ENCODE results near the gene C21orf91.

Gene C21orf91

DNA sequence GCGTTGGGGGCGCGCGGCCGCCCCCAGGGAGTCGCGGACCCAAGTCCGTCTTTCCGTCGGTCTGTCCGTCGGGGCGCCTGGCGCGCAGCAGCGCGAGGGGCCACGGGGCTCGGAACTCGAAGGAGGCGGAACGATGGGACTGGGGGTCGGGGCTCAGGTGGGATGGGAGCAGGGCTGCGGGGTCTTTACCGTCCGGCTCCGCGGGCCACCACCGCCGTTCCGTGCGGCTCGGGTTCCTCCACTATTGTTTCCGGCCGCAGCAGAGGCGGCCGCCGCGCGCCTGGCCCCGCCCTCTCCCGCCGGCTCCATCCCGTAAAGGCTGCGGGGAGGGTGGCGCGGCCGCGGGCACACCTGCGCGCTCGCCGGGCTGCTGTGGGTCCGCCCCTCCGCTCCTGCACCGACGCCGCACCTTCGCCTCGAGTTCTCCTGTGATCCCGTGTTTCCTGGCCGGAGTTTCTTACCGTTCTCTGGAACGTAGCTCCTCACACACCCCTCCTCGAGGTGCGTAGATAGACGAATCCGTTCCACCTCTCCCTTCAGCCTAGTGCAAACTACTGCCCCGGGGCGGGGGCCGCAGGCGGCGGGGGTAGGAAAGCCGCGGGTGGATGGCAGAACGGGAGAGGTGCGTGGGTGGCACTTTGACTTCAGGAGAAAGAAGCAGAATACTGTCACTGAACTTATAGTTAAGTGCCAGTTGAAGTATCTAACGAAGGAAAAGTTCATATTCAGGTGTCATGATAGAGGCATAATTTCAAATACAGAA, at the start of gene C21orf91:
Gene C21orf91 (minus strand): TSS at position 243 of the 763 bp plus-strand sequence. CDS start 1,038 bp downstream, outside the sequence.
- no peaks in the 10 kb centered on the region for H3K9me3 Mint-ChIP-seq
- H3K36me3 Mint-ChIP-seq, result peaks cover 4% of the 10 kb centered on the region
- peak within 1 kb of the TSS; percentile 80 for H3K4me3 Mint-ChIP-seq
- H3K27ac Mint-ChIP-seq, result peak within 1 kb of the TSS; percentile 92
- peaks cover 22% of the 10 kb centered on the region for H3K4me1 Mint-ChIP-seq
- no peaks in the 10 kb centered on the region for H3K27me3 Mint-ChIP-seq
- peak; percentile 94 for ATAC-seq

DNA sequence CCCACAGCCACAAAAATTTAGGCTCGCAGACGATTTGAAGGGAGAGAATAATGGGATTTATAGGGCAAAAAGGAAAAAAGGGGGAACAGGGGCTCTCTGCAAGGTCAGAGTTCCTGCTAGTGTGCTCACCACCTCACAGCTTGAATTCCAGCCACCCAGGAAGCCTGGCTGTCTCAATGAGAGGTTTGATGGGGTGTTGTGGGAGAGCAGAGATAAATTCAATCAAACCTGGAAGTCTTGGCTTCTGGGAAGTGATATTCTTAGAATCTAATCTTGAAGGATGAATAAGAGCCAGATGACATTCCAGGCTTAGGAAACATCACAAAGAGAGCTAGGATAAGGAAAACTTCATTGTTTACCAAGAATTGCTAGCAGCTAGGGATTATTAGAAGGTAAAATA, 47.4 kb upstream of the C21orf91 start:
- Mint-ChIP-seq H3K27me3 (no peaks in the 10 kb centered on the region), H3K4me3 (no peak overlapping the region), H3K4me1 (no peaks in the 10 kb centered on the region), H3K9me3 (peaks cover 3% of the 10 kb centered on the region), H3K36me3 (no peaks in the 10 kb centered on the region), H3K27ac (no peak overlapping the region)
- ATAC-seq, result no peak

DNA sequence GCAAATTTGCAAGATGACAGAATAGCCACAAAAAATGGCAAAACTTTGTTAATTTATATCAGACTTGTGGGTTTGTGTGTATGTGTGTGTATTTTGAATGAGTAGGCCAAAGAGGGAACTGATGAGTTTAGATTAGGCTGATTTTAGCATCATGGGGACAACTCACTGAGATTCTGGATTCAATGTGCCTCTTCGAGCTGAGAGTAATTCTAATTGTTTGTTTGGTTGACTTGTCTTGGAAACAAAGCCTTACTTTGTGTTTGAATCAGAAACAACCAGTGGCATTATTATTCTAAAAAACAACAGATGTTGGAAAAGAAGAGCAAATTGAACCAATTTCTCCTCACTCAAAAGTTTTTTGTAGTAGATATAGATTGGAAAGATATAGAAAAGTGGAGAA, 40.5 kb upstream of the C21orf91 start:
- no peak for ATAC-seq
- Mint-ChIP-seq H3K4me3 (no peak overlapping the region), H3K9me3 (no peaks in the 10 kb centered on the region), H3K36me3 (no peaks in the 10 kb centered on the region), H3K4me1 (no peaks in the 10 kb centered on the region), H3K27me3 (peaks cover 10% of the 10 kb centered on the region), H3K27ac (no peak overlapping the region)

DNA sequence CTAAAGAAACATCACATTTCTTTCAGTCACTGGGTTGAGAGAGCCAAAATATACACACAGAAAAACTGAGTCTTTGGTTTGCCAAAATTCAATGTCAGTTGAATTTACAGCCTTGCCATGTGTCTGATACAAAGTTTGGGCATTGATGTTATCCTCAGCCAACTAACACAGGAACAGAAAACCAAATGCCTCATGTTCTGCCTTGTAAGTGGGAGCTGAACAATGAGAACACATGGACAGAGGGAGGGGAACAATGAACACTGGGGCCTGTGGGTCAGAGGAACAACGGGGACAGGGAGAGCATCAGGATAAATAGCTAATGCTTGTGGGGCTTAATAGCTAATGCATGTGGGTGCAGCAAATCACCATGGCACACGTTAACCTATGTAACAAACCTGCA, 39.6 kb upstream of the C21orf91 start:
- no peak for ATAC-seq
- Mint-ChIP-seq H3K36me3 (no peaks in the 10 kb centered on the region), H3K4me1 (peaks cover 2% of the 10 kb centered on the region), H3K9me3 (no peaks in the 10 kb centered on the region), H3K4me3 (no peak overlapping the region), H3K27me3 (peaks cover 10% of the 10 kb centered on the region), H3K27ac (no peak overlapping the region)

DNA sequence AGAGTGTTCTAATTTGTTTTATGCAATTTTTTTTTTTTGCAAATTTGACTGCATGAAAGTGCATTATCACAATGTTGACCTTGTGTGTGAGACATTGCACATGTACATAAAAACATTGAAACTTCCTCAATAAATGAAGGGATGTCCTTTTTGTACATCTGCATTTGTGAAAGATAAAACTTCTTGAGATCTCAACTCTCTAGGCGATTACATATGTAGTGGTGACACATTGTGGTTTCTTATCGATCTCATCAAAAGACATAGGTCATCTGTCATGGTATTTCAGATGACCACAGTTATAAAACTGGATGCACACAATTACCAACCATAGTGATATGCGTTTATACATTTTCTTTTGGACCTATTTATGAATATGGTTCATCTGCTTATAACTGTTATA, 35.6 kb upstream of the C21orf91 start:
- no peak overlapping the region for H3K27ac Mint-ChIP-seq
- H3K4me1 Mint-ChIP-seq, result peaks cover 7% of the 10 kb centered on the region
- no peak for ATAC-seq
- H3K27me3 Mint-ChIP-seq, result no peaks in the 10 kb centered on the region
- H3K4me3 Mint-ChIP-seq, result no peak overlapping the region
- H3K9me3 Mint-ChIP-seq, result no peaks in the 10 kb centered on the region
- no peaks in the 10 kb centered on the region for H3K36me3 Mint-ChIP-seq

DNA sequence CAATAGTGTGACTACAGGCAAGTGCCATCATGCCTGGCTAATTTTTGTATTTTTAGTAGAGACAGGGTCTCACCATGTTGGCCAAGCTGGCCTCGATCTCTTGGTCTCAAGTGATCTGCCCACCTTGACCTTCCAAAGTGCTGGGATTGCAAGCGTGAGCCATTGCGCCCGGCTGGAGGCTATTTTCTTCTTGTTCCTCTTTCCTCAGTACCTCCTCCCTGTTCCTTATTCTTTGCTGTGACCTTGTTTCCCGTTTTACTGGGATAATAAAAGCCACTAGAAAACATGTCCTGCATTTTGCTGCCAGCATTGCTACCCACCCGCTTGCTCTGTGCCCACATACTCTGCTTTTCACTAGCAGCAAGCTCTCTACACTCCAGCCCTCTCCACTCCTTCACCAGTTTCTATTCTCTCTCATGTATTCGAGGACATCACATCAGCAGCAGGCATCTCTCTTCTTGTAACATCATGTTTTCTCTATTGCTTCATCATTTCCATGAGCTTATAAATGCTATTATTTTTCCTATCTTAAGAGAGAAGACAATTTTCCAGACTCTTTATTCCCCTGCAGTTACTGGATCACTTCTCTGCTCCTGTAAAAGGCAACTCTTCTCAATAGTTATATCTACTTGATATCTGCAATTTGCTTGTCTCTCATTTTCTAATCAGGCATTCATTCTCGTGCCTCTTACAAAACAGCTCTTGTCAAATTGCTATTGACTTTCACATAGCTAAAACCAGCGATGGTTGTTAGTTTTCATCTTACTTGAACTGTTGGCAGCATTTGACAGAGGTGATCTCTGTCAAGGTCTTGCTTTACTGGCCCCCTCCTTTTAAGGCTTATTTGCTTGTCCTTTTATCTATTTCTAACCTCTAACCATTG, 34.5 kb upstream of the C21orf91 start:
- no peaks in the 10 kb centered on the region for H3K36me3 Mint-ChIP-seq
- no peak overlapping the region for H3K27ac Mint-ChIP-seq
- no peak overlapping the region for H3K4me3 Mint-ChIP-seq
- H3K9me3 Mint-ChIP-seq, result no peaks in the 10 kb centered on the region
- H3K4me1 Mint-ChIP-seq, result peaks cover 7% of the 10 kb centered on the region
- no peaks in the 10 kb centered on the region for H3K27me3 Mint-ChIP-seq
- no peak for ATAC-seq

DNA sequence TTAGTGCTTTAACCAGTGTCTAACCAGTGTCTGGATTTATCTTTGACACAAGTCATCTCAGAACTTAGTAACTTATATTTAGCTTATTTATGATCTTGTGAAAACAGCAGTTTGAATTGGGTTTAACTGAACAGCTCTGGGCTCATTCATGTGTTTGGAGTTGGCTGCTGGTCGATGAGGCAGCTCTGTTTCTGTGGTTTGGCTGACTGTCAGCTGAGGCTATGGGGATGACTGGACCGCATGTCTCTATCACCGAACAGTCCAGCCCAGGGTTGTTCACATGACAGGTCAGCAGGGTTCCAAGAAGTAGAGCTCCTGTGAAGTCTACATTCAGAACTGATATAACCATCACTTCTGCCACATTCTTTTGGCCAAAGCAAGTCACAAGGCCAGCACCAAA, 29.1 kb upstream of the C21orf91 start:
- Mint-ChIP-seq H3K27me3 (peaks cover 7% of the 10 kb centered on the region), H3K27ac (no peak overlapping the region), H3K4me3 (no peak overlapping the region), H3K9me3 (no peaks in the 10 kb centered on the region), H3K36me3 (peaks cover 6% of the 10 kb centered on the region), H3K4me1 (peaks cover 7% of the 10 kb centered on the region)
- ATAC-seq, result peak; percentile 68

DNA sequence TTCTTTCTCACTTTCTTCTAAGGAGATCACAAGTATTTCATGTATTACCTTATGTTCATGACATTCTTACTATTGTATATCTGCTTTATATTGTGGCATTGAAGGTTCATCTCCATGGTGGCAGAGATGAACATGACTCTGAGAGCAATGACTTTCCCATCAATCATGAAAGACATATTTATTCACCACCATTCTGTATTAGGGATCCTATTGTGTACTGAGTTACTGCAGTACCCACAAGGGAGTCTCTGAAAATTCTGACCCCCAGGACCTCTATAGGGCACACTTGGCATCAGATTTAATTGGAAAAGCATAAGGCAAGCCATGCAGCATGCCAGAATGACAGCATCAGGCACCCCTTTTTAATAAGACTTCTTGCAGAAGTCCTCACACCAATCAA, 21.9 kb upstream of the C21orf91 start:
- Mint-ChIP-seq H3K4me3 (no peak overlapping the region), H3K27me3 (no peaks in the 10 kb centered on the region), H3K4me1 (no peaks in the 10 kb centered on the region), H3K36me3 (no peaks in the 10 kb centered on the region), H3K9me3 (no peaks in the 10 kb centered on the region), H3K27ac (no peak overlapping the region)
- ATAC-seq, result no peak

DNA sequence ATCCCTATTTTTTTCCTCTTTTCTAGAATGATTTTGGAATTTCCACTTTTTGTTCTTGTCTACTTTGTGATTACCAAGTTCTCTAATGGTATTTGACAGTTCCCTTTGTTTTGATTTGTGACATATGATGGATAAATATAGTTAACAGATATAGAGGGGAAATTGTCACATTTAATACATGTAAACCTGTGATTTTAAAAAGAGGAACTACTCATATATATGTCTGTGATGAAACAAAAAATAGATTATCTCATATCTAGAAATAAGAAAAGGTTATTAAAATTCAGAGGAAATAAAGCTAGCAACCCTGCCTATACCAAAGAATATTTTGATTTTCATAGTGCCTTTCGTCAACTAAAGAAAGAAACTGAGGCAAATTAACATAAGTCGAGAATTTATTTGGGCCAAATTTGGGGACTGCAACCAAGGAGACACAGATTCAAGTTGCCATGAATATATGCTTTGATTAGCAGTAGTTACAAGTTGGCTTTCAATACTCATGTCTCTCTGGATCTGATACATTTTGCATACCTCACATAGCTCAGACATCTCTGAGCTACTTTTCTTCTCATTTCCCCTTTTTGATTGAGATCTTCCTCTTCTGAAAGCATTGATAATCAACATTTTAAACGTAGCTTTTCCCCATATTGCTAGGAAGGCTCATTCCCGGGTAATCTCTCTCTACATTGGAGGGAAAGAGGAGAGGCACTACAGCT, 15.6 kb upstream of the C21orf91 start:
- no peaks in the 10 kb centered on the region for H3K9me3 Mint-ChIP-seq
- H3K36me3 Mint-ChIP-seq, result no peaks in the 10 kb centered on the region
- H3K27ac Mint-ChIP-seq, result no peak overlapping the region
- peaks cover 12% of the 10 kb centered on the region for H3K4me1 Mint-ChIP-seq
- peak; percentile 50 for ATAC-seq
- no peaks in the 10 kb centered on the region for H3K27me3 Mint-ChIP-seq
- no peak overlapping the region for H3K4me3 Mint-ChIP-seq

DNA sequence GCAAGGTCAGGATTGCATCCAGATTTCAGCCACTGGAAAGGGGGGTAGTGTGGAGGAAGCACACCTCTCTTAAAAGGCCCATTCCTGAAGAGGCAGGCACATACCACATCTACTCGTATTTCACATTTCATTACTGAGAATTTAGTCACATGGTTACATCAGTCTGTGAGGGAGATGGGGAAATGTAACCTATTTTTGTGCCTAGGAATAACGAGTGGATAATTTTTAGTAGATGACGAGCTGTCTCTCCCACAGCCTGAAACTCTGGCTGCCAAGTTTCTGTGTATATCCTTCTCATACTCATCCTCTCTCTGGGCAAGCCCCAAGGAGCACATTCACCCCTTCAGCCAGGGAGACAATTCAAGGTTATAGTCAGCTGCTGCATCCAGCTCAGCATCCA, 10.3 kb upstream of the C21orf91 start:
- Mint-ChIP-seq H3K36me3 (no peaks in the 10 kb centered on the region), H3K4me1 (peaks cover 7% of the 10 kb centered on the region), H3K9me3 (peaks cover 3% of the 10 kb centered on the region), H3K27me3 (no peaks in the 10 kb centered on the region), H3K4me3 (no peak overlapping the region), H3K27ac (no peak overlapping the region)
- ATAC-seq, result no peak

DNA sequence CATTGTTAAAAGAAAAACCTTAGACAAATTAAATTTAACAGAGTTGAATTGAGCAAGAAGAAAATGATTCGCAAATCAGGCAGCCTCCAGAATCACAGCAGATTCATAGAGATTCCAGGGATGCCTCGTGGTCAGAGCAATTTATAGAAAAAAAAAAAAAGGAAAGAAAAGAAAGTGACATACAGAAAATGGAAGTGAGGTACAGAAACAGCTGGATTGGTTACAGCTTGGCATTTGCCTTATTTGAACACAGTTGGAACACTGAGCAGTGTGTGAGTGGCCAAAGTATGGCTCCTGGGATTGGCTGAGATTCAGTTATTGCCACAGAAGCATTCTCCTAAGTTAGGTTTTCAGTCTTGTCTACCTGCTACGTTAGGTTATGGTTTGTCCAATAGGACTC, 9.1 kb upstream of the C21orf91 start:
- no peak for ATAC-seq
- peaks cover 4% of the 10 kb centered on the region for H3K4me1 Mint-ChIP-seq
- no peak overlapping the region for H3K4me3 Mint-ChIP-seq
- no peaks in the 10 kb centered on the region for H3K36me3 Mint-ChIP-seq
- no peaks in the 10 kb centered on the region for H3K27me3 Mint-ChIP-seq
- no peak overlapping the region for H3K27ac Mint-ChIP-seq
- H3K9me3 Mint-ChIP-seq, result peaks cover 3% of the 10 kb centered on the region

DNA sequence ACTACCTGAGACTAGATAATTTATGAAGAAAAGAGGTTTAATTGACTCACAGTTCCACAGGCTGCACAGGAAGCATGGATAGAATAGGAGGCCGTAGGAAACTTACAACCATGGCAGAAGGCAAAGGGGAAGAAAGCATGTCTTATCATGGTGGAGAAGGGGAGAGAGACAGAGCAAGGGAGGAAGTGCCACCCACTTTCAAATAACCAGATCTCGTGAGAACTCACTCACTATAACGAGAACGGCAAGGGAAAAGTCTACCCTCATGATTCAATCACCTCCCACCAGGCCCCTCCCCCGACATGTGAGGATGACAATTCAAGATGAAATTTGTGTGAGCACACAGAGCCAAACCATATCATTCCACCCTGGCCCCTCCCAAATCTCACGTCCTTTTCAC, 4.7 kb upstream of the C21orf91 start:
- no peaks in the 10 kb centered on the region for H3K36me3 Mint-ChIP-seq
- no peaks in the 10 kb centered on the region for H3K27me3 Mint-ChIP-seq
- no peak overlapping the region for H3K27ac Mint-ChIP-seq
- peaks cover 3% of the 10 kb centered on the region for H3K9me3 Mint-ChIP-seq
- H3K4me1 Mint-ChIP-seq, result peaks cover 13% of the 10 kb centered on the region
- H3K4me3 Mint-ChIP-seq, result no peak overlapping the region
- ATAC-seq, result no peak

DNA sequence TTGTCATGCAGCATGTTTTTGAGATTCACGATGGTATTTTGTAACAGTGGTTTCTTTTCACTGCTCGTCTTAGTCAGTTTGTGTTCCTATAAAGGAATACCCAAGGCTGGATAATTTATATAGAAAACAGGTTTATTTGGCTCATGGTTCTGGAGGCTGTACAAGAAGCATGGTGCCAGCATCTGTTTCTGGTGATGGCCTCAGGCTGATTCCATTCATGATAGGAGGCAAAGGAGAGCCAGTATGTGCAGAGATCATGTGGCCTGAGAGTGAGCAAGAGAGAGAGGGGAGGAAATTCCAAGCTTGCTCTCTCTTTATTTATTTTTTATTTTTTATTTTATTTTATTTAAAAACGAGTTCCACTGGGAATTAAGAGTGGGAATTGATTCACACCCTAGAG, 2.0 kb upstream of the C21orf91 start:
- Mint-ChIP-seq H3K36me3 (no peaks in the 10 kb centered on the region), H3K27ac (peak overlapping the region; percentile 92), H3K4me3 (peak overlapping the region; percentile 80), H3K27me3 (no peaks in the 10 kb centered on the region), H3K9me3 (peaks cover 3% of the 10 kb centered on the region), H3K4me1 (peaks cover 18% of the 10 kb centered on the region)
- no peak for ATAC-seq

DNA sequence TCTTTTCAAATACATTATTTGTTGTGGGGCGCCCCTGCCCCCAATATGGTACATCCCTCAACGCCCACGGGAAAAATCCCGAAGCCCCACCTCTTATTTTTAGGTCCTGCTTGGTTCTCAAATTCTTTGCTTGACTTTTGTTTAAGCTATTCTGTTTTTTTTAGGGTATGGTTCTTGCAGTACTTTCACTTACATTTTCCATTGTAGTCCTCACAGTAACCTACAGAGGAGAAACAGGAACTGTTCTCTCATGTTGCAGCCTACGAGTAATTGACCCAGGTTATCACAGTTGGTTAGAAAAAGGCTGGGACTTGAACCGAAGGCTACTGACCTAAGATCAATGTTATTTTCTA, 697 bp upstream of the C21orf91 start:
- Mint-ChIP-seq H3K4me1 (peaks cover 18% of the 10 kb centered on the region), H3K9me3 (no peaks in the 10 kb centered on the region)
- peak; percentile 82 for ATAC-seq

More for the DNA sequence above, 697 bp upstream of the C21orf91 start:
- peak overlapping the region; percentile 80 for H3K4me3 Mint-ChIP-seq
- H3K36me3 Mint-ChIP-seq, result no peaks in the 10 kb centered on the region
- no peaks in the 10 kb centered on the region for H3K27me3 Mint-ChIP-seq
- peak overlapping the region; percentile 92 for H3K27ac Mint-ChIP-seq

All from stimulated activated memory B cell treated with anti-CD40 and anti-IgM and Interleukin-4, amounts not matched to agents 10 μg/mL and 1 μg/mL and 100 μg/mL, for 72 hours (primary cell).